Stomach (tissue), 4 donors: ENCODE results near the gene ARHGEF37.

Experiments used
- POLR2A ChIP-seq, 4 donors: fragments of 450-650 bp; IDR thresholded peaks; one replicate each; pipeline ENCODE4 v1.6.1; 2016; ENCODE audit warnings: antibody characterized with exemption in 4 of 4, control low read depth in 2 of 4, mild to moderate bottlenecking in 1 of 4, moderate library complexity in 1 of 4
- POLR2AphosphoS5 ChIP-seq, 3 donors: sonication (generic); formaldehyde crosslinking; IDR thresholded peaks; one replicate each; pipeline ENCODE4 v1.6.1; 2016; ENCODE audit warnings: antibody characterized with exemption in 3 of 3
- TF ChIP-seq, protein P1 (sequence below), 7 experiments: fragments of 450-650 bp in 4 of 7; fragments of 200-600 bp in 3 of 7; sonication (generic) in 3 of 7; IDR thresholded peaks; one replicate each; pipeline ENCODE4 v1.5.1; 2016 to 2019; ENCODE audit warnings: antibody characterized with exemption in 7 of 7, control low read depth in 2 of 7, mild to moderate bottlenecking in 1 of 7

DNA sequence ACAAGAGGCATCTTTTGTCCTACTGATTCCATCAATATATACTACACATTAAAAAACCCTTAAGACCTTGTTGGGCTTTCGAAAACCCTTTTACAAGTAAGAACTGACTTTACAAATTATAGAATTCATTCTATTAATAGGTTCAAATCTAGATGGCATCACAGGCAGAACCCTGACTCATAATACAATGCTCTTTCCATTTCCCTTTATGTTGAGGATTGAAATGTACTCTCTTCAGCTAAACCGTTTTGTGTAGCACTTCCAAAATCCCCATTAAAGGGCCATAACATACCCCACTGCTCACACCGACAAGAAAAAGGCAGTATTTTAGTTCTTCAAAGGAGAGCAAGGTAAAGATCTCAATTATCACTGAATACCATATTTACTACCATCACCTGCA lies 41.2 kb upstream of the ARHGEF37 start:
- TF ChIP-seq, protein P1, sequence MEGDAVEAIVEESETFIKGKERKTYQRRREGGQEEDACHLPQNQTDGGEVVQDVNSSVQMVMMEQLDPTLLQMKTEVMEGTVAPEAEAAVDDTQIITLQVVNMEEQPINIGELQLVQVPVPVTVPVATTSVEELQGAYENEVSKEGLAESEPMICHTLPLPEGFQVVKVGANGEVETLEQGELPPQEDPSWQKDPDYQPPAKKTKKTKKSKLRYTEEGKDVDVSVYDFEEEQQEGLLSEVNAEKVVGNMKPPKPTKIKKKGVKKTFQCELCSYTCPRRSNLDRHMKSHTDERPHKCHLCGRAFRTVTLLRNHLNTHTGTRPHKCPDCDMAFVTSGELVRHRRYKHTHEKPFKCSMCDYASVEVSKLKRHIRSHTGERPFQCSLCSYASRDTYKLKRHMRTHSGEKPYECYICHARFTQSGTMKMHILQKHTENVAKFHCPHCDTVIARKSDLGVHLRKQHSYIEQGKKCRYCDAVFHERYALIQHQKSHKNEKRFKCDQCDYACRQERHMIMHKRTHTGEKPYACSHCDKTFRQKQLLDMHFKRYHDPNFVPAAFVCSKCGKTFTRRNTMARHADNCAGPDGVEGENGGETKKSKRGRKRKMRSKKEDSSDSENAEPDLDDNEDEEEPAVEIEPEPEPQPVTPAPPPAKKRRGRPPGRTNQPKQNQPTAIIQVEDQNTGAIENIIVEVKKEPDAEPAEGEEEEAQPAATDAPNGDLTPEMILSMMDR (IDR thresholded peaks at IDR 0.05), result no peak
- no peak for TF ChIP-seq POLR2AphosphoS5 (IDR thresholded peaks at IDR 0.05)
- TF ChIP-seq POLR2A (IDR thresholded peaks at IDR 0.05), result no peak
